Ishikawa (cell line): ENCODE results near the gene AVP.

Experiments used
- CEBPB ChIP-seq: IDR thresholded peaks from 2 replicates; pipeline ENCODE4 v1.6.1; 2012
- EGR1 ChIP-seq: IDR thresholded peaks from 2 replicates; pipeline ENCODE4 v1.6.1; 2012
- EP300 ChIP-seq: IDR thresholded peaks from 2 replicates; pipeline ENCODE4 v1.6.1; 2012; ENCODE audit warnings: borderline replicate concordance
- FOXM1 ChIP-seq: IDR thresholded peaks from 2 replicates; pipeline ENCODE4 v1.6.1; 2012; ENCODE audit warnings: low read depth, borderline replicate concordance
- NFIC ChIP-seq: IDR thresholded peaks from 2 replicates; pipeline ENCODE4 v1.6.1; 2012
- RAD21 ChIP-seq: IDR thresholded peaks from 2 replicates; pipeline ENCODE4 v1.6.1; 2012; ENCODE audit warnings: low read depth
- TAF1 ChIP-seq: IDR thresholded peaks from 2 replicates; pipeline ENCODE4 v1.6.1; 2012; ENCODE audit warnings: low read depth, mild to moderate bottlenecking
- TCF12 ChIP-seq: IDR thresholded peaks from 2 replicates; pipeline ENCODE4 v1.6.1; 2012; ENCODE audit warnings: low read depth
- ZBTB7A ChIP-seq: IDR thresholded peaks from 2 replicates; pipeline ENCODE4 v1.6.1; 2012; ENCODE audit warnings: low read depth
- TF ChIP-seq, protein P1 (sequence below): IDR thresholded peaks from 2 replicates; pipeline ENCODE4 v1.6.1; 2012; ENCODE audit warnings: low read depth, mild to moderate bottlenecking
- TF ChIP-seq, protein P2 (sequence below): IDR thresholded peaks from 2 replicates; pipeline ENCODE4 v1.6.1; 2012
- TF ChIP-seq, protein P3 (sequence below): IDR thresholded peaks from 2 replicates; pipeline ENCODE4 v1.6.1; 2012

DNA sequence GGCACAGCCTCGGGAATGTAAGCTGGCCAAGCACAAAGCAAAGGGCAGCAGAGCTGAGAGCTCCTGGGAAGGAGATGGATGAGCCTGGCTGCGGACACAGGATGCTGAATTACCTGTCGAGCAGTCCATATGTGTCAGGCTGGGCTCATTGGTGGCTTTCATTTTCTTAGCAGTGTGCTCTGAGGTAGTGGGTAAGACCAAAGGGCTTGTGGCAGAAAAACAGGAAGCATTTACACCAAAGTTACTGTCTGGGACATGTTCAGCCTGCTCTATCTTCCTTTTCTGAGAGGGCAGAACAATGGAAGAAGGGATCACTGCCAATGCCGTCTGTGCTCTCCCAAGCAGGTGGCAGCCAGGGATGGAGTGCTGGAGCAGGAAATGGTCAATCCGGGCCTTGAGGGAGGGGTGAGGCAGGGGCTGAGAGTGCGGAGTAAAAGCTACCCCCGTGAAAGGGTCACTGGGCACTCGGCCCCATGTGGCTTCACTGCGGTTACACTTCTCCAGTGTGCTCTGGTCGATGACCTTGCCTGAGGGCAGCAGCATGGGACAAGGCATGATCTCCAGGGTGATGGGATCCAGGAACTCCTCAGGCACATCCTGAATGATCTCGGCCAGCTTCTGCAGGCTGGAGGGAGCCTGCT lies 36.9 kb upstream of the AVP start:
- TF ChIP-seq TAF1 = no peak
- TF ChIP-seq, protein P1, sequence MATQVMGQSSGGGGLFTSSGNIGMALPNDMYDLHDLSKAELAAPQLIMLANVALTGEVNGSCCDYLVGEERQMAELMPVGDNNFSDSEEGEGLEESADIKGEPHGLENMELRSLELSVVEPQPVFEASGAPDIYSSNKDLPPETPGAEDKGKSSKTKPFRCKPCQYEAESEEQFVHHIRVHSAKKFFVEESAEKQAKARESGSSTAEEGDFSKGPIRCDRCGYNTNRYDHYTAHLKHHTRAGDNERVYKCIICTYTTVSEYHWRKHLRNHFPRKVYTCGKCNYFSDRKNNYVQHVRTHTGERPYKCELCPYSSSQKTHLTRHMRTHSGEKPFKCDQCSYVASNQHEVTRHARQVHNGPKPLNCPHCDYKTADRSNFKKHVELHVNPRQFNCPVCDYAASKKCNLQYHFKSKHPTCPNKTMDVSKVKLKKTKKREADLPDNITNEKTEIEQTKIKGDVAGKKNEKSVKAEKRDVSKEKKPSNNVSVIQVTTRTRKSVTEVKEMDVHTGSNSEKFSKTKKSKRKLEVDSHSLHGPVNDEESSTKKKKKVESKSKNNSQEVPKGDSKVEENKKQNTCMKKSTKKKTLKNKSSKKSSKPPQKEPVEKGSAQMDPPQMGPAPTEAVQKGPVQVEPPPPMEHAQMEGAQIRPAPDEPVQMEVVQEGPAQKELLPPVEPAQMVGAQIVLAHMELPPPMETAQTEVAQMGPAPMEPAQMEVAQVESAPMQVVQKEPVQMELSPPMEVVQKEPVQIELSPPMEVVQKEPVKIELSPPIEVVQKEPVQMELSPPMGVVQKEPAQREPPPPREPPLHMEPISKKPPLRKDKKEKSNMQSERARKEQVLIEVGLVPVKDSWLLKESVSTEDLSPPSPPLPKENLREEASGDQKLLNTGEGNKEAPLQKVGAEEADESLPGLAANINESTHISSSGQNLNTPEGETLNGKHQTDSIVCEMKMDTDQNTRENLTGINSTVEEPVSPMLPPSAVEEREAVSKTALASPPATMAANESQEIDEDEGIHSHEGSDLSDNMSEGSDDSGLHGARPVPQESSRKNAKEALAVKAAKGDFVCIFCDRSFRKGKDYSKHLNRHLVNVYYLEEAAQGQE = no peak
- TF ChIP-seq RAD21 = no peak
- TF ChIP-seq EP300 = no peak
- no peak for TF ChIP-seq NFIC
- TF ChIP-seq ZBTB7A = no peak
- no peak for TF ChIP-seq TCF12
- TF ChIP-seq, protein P2, sequence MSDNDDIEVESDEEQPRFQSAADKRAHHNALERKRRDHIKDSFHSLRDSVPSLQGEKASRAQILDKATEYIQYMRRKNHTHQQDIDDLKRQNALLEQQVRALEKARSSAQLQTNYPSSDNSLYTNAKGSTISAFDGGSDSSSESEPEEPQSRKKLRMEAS = no peak
- no peak for TF ChIP-seq CEBPB
- TF ChIP-seq FOXM1 = no peak
- TF ChIP-seq, protein P3, sequence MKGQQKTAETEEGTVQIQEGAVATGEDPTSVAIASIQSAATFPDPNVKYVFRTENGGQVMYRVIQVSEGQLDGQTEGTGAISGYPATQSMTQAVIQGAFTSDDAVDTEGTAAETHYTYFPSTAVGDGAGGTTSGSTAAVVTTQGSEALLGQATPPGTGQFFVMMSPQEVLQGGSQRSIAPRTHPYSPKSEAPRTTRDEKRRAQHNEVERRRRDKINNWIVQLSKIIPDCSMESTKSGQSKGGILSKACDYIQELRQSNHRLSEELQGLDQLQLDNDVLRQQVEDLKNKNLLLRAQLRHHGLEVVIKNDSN = no peak
- TF ChIP-seq EGR1 = no peak
